Neural progenitor cell (in vitro differentiated cells): ENCODE data around the gene PTCD2. TPM values are rescaled to one million over a fixed set of nuclear protein-coding genes. Genes with fewer than 3 reads are reported as not detected.

Experiments
- DNase-seq: peaks from one replicate; pipeline ENCODE4 v3.0.0-alpha.2; 2016; ENCODE audit warnings: low spot score
- H2AFZ ChIP-seq: fragments of 200-600 bp; sonication (generic); replicated peaks from 2 replicates; pipeline ENCODE4 v1.6.1; 2016; ENCODE audit warnings: antibody characterized with exemption
- H3F3A ChIP-seq: fragments of 200-600 bp; sonication (generic); 2 replicates; pipeline ENCODE4 v1.6.1; 2016; ENCODE audit warnings: antibody characterized with exemption, low read depth
- H3K27ac ChIP-seq: fragments of 200-600 bp; sonication (generic); 2 replicates; pipeline ENCODE4 v1.5.1; 2016; ENCODE audit warnings: mild to moderate bottlenecking
- H3K27me3 ChIP-seq: fragments of 200-600 bp; sonication (generic); 2 replicates; pipeline ENCODE4 v1.6.1; 2016; ENCODE audit warnings: mild to moderate bottlenecking, moderate library complexity
- H3K36me3 ChIP-seq: fragments of 200-600 bp; sonication (generic); 2 replicates; pipeline ENCODE4 v1.5.1; 2016
- H3K4me1 ChIP-seq: fragments of 200-600 bp; sonication (generic); 2 replicates; pipeline ENCODE4 v1.6.1; 2016; ENCODE audit warnings: mixed run types
- H3K4me2 ChIP-seq: fragments of 200-600 bp; sonication (generic); 2 replicates; pipeline ENCODE4 v1.6.1; 2016
- H3K4me3 ChIP-seq: fragments of 200-600 bp; sonication (generic); 2 replicates; pipeline ENCODE4 v1.5.1; 2016
- H3K79me2 ChIP-seq: fragments of 200-600 bp; sonication (generic); 2 replicates; pipeline ENCODE4 v1.6.1; 2016; ENCODE audit warnings: low read depth
- H3K9ac ChIP-seq: fragments of 200-600 bp; sonication (generic); 2 replicates; pipeline ENCODE4 v1.6.1; 2016
- H3K9me3 ChIP-seq: fragments of 200-600 bp; sonication (generic); 2 replicates; pipeline ENCODE4 v1.5.1; 2016; ENCODE audit warnings: low read depth
- H4K20me1 ChIP-seq: fragments of 200-600 bp; sonication (generic); 2 replicates; pipeline ENCODE4 v1.6.1; 2016; ENCODE audit warnings: low read depth
- H3K27ac Mint-ChIP-seq: 3 replicates; pipeline ENCODE4 v1.8.0; 2021; ENCODE audit warnings: mixed read lengths
- H3K27me3 Mint-ChIP-seq: 2 replicates; pipeline ENCODE4 v1.8.0; 2022; ENCODE audit warnings: low read depth, mild to moderate bottlenecking, inconsistent platforms, moderate library complexity, mixed read lengths; ENCODE audit not compliant: insufficient read depth
- H3K36me3 Mint-ChIP-seq: 3 replicates; pipeline ENCODE4 v1.8.0; 2021; ENCODE audit warnings: mixed read lengths
- H3K4me1 Mint-ChIP-seq: 3 replicates; pipeline ENCODE4 v1.8.0; 2021; ENCODE audit warnings: mixed read lengths
- H3K4me3 Mint-ChIP-seq: 3 replicates; pipeline ENCODE4 v1.8.0; 2021; ENCODE audit warnings: mild to moderate bottlenecking, moderate library complexity, mixed read lengths
- H3K9me3 Mint-ChIP-seq: 3 replicates; pipeline ENCODE4 v1.8.0; 2020; ENCODE audit warnings: mixed read lengths
- EZH2 ChIP-seq: fragments of 200-600 bp; sonication (generic); IDR thresholded peaks from 2 replicates; pipeline ENCODE4 v1.6.1; 2017; ENCODE audit warnings: antibody characterized with exemption, mild to moderate bottlenecking, moderate library complexity
- EZH2phosphoT487 ChIP-seq: fragments of 200-600 bp; sonication (generic); IDR thresholded peaks from 2 replicates; pipeline ENCODE4 v1.6.1; 2017; ENCODE audit warnings: antibody characterized with exemption
- total RNA-seq: library from RNA; depleted of rRNA; stranded (reverse); fragments of >200 nt; gene quantifications from 2 replicates; pipeline ENCODE4 v1.2.3, GENCODE V29; 2015; ENCODE audit warnings: low replicate concordance
- TF ChIP-seq, protein P1 (sequence below): fragments of 200-600 bp; sonication (generic); IDR thresholded peaks from 2 replicates; pipeline ENCODE4 v1.5.1; 2017; ENCODE audit warnings: antibody characterized with exemption, mild to moderate bottlenecking

Gene PTCD2
- total RNA-seq, 1 donor from 2014 or later: 13.7 TPM

DNA sequence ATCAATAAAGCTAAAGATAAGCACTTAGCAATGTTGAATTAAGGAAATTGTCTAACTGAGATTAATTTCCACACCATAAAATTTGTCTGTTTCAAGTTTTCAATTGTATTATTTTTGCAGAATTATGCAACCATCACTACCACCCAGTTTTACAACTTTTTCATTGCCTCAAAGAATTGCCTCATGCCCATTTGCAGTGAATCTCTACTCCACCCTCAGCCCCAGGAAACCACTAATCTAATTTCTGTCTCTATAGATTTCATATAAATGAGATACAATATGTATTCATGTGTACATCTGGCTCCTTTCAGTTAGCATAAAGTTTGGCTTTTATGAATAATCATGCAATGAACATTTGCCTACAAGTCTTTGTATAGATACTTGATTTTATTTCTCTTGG lies 72.9 kb downstream of the PTCD2 start:
- Mint-ChIP-seq H3K27ac (no peak overlapping the region), H3K36me3 (peaks cover 1% of the 10 kb centered on the region), H3K27me3 (no peaks in the 10 kb centered on the region), H3K9me3 (no peaks in the 10 kb centered on the region), H3K4me1 (peaks cover 10% of the 10 kb centered on the region), H3K4me3 (no peak overlapping the region)
- Histone ChIP-seq H3K9ac (no peak overlapping the region), H3K79me2 (no peaks in the 10 kb centered on the region), H4K20me1 (no peaks in the 10 kb centered on the region), H3K4me2 (no peak overlapping the region), H2AFZ (no peak overlapping the region), H3K36me3 (no peaks in the 10 kb centered on the region), H3K9me3 (no peaks in the 10 kb centered on the region), H3K27ac (no peak overlapping the region), H3K27me3 (peaks cover 3% of the 10 kb centered on the region), H3K4me3 (no peak overlapping the region), H3F3A (no peaks in the 10 kb centered on the region), H3K4me1 (no peaks in the 10 kb centered on the region)
- no peak for DNase-seq
- TF ChIP-seq EZH2: no peak
- TF ChIP-seq, protein P1, sequence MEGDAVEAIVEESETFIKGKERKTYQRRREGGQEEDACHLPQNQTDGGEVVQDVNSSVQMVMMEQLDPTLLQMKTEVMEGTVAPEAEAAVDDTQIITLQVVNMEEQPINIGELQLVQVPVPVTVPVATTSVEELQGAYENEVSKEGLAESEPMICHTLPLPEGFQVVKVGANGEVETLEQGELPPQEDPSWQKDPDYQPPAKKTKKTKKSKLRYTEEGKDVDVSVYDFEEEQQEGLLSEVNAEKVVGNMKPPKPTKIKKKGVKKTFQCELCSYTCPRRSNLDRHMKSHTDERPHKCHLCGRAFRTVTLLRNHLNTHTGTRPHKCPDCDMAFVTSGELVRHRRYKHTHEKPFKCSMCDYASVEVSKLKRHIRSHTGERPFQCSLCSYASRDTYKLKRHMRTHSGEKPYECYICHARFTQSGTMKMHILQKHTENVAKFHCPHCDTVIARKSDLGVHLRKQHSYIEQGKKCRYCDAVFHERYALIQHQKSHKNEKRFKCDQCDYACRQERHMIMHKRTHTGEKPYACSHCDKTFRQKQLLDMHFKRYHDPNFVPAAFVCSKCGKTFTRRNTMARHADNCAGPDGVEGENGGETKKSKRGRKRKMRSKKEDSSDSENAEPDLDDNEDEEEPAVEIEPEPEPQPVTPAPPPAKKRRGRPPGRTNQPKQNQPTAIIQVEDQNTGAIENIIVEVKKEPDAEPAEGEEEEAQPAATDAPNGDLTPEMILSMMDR: no peak
- no peak for TF ChIP-seq EZH2phosphoT487

GRCh38 chr5:72394688-72395087 lies 74.5 kb downstream of the PTCD2 start:
- peak overlapping the region; percentile 4 for H3K27ac Mint-ChIP-seq
- Histone ChIP-seq H3K4me1 (peaks cover 11% of the 10 kb centered on the region), H3K27me3 (peaks cover 3% of the 10 kb centered on the region), H3K4me3 (no peak overlapping the region), H3F3A (peaks cover 3% of the 10 kb centered on the region), H2AFZ (no peak overlapping the region), H4K20me1 (no peaks in the 10 kb centered on the region), H3K4me2 (no peak overlapping the region), H3K79me2 (no peaks in the 10 kb centered on the region), H3K9ac (no peak overlapping the region), H3K9me3 (no peaks in the 10 kb centered on the region), H3K36me3 (no peaks in the 10 kb centered on the region), H3K27ac (no peak overlapping the region)
- peaks cover 19% of the 10 kb centered on the region for H3K4me1 Mint-ChIP-seq
- H3K36me3 Mint-ChIP-seq: peaks cover 1% of the 10 kb centered on the region
- H3K4me3 Mint-ChIP-seq: no peak overlapping the region
- DNase-seq: peak; percentile 14
- no peaks in the 10 kb centered on the region for H3K27me3 Mint-ChIP-seq
- H3K9me3 Mint-ChIP-seq: peaks cover 2% of the 10 kb centered on the region
- TF ChIP-seq, protein P1: peak; percentile 22
- no peak for TF ChIP-seq EZH2phosphoT487

DNA sequence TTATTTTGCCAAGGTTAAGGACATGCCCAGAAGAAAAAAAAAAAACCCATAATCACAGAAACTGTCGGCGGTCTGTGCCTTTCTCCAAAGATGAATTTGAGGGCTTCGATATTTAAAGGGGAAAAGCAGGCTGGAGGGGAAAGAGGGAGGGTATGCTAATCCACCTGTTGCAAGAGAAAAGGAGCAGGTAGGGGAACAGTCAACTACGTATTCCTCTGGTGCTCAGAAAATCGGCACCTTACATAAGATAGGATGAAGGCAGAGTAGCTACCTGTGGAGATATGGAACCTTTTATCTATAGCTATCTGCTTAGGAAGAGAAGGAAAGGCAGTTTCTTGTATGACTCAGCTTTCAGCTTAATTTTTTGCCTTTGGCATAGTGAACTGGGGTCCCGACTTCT lies 77.7 kb downstream of the PTCD2 start:
- Mint-ChIP-seq H3K4me3 (no peak overlapping the region), H3K27me3 (peaks cover 10% of the 10 kb centered on the region), H3K27ac (no peak overlapping the region), H3K4me1 (peaks cover 16% of the 10 kb centered on the region), H3K36me3 (peaks cover 10% of the 10 kb centered on the region), H3K9me3 (peaks cover 24% of the 10 kb centered on the region)
- H3K79me2 ChIP-seq: no peaks in the 10 kb centered on the region
- H3K9ac ChIP-seq: no peak overlapping the region
- peaks cover 3% of the 10 kb centered on the region for H3K9me3 ChIP-seq
- peaks cover 12% of the 10 kb centered on the region for H3K4me1 ChIP-seq
- H3K4me2 ChIP-seq: no peak overlapping the region
- DNase-seq: no peak
- peaks cover 4% of the 10 kb centered on the region for H3F3A ChIP-seq
- H4K20me1 ChIP-seq: no peaks in the 10 kb centered on the region
- H3K27ac ChIP-seq: no peak overlapping the region
- H3K36me3 ChIP-seq: no peaks in the 10 kb centered on the region
- H3K4me3 ChIP-seq: no peak overlapping the region
- peaks cover 3% of the 10 kb centered on the region for H3K27me3 ChIP-seq
- TF ChIP-seq EZH2phosphoT487 (no peak), EZH2 (no peak)
- TF ChIP-seq, protein P1: no peak
- no peak overlapping the region for H2AFZ ChIP-seq
